ENCODE results near the gene DALRD3.

DNA sequence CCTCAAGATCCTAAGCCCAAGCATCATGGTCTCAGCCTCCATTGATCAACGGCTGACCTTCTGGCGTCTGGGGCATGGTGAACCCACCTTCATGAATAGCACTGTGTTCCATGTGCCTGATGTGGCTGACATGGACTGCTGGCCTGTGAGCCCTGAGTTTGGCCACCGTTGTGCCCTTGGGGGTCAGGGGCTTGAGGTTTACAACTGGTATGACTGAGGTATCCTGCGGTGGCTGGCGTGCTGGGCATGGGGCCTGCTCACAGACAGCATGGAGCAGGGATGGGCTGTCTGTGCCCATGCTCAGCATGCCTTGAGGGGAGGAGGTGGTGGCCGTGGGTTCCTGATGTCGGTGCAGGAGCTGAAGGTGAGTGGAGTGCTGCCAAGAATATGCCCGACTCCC, 3.3 kb downstream of the DALRD3 start:
- TF ChIP-seq CTCF (conservative IDR thresholded peaks at IDR 0.05) = no peak
- no peak for TF ChIP-seq ZFX (IDR thresholded peaks at IDR 0.05)
